Measurements from ENCODE around the gene PRKAG3. TPM values are rescaled to one million over a fixed set of nuclear protein-coding genes. Genes with fewer than 3 reads are reported as not detected.

Gene PRKAG3
- total and polyA plus RNA-seq, 2 donors (not counting 1 experiment from before 2014, with no cell fraction given): not detected

GRCh38 chr2:218861645-218862318 lies 30.2 kb upstream of the PRKAG3 start:
- no peaks in the 10 kb centered on the region for H4K20me1 ChIP-seq (ENCODE audit: control insufficient read depth, insufficient read depth, low read length, poor library complexity, severe bottlenecking)
- peaks cover 0 to 17% (median 0%) of the 10 kb centered on the region in 3 donors for H3K9me3 ChIP-seq (ENCODE audit: control extremely low read depth in 1 of 3, control insufficient read depth in 2 of 3, insufficient read depth in 1 of 3, low read length in 2 of 3)
- WGBS (ENCODE audit: insufficient coverage): 81% methylated on average over 5 of the region's 7 CpGs
- H2AFZ ChIP-seq (ENCODE audit: insufficient read depth, low read depth, low read length, poor library complexity, severe bottlenecking): no peak overlapping the region
- peaks cover 21% of the 10 kb centered on the region for H3K4me1 Mint-ChIP-seq
- ATAC-seq (ENCODE audit: low read depth): no peak
- intact Hi-C loops (cut with micrococcal nuclease): no loop called here
- ChIA-PET CTCF (interaction anchor here (0.5 to 5.6 kb wide), 2 partner anchors 37 to 83 kb away, joined by 3 to 26 read pairs; no protein-coding TSS in a partner anchor), POLR2A (no interaction called here)
- H3K27me3 Mint-ChIP-seq: peaks cover 71% of the 10 kb centered on the region
- H3K9ac ChIP-seq (ENCODE audit: low read length): no peak overlapping the region
- H3K9me3 Mint-ChIP-seq (ENCODE audit: insufficient read depth): no peaks in the 10 kb centered on the region
- no peaks in the 10 kb centered on the region for H3K79me2 ChIP-seq (ENCODE audit: control insufficient read depth, insufficient read depth, low read length)
- H3K4me3 ChIP-seq (ENCODE audit: control extremely low read depth in 1 of 5, extremely low read depth in 1 of 5, insufficient read depth in 1 of 5, low read depth in 2 of 5, low read length in 4 of 5): no peak overlapping the region
- H3K27me3 ChIP-seq (replicated peaks in 1 of 4; ENCODE audit: control extremely low read depth in 1 of 4, control insufficient read depth in 3 of 4, insufficient read depth in 4 of 4, low read length in 3 of 4): peaks cover 0 to 86% (median 50%) of the 10 kb centered on the region in 4 experiments
- H3K36me3 ChIP-seq (replicated peaks in 1 of 2; ENCODE audit: control extremely low read depth in 1 of 2, control insufficient read depth in 1 of 2, extremely low read depth in 1 of 2, insufficient read depth in 2 of 2, low read length in 1 of 2): no peaks in the 10 kb centered on the region
- H3K27ac Mint-ChIP-seq: no peak overlapping the region
- H3K27ac ChIP-seq (ENCODE audit: low read length in 2 of 2): no peak overlapping the region
- TF ChIP-seq EZH2 (IDR thresholded peaks at IDR 0.05; ENCODE audit: borderline replicate concordance, insufficient read depth, low read depth, low read length, poor library complexity, severe bottlenecking): no peak
- TF ChIP-seq CTCF (IDR thresholded peaks at IDR 0.05): no peak
- DNase-seq: no peak
- H3K4me3 Mint-ChIP-seq: no peak overlapping the region
- no peak overlapping the region for H3K4me2 ChIP-seq (replicated peaks; ENCODE audit: low read depth, low read length, poor library complexity, severe bottlenecking)
- H3K4me1 ChIP-seq (ENCODE audit: control insufficient read depth in 2 of 2, insufficient read depth in 2 of 2, low read length in 2 of 2): peaks cover 23 to 36% of the 10 kb centered on the region in 2 donors

- H3K27ac ChIP-seq (ENCODE audit: low read length in 2 of 2): no peak overlapping the region
- H3K9ac ChIP-seq (ENCODE audit: low read length): no peak overlapping the region
- no peak overlapping the region for H2AFZ ChIP-seq (ENCODE audit: insufficient read depth, low read depth, low read length, poor library complexity, severe bottlenecking)
- peaks cover 0 to 91% (median 51%) of the 10 kb centered on the region in 4 experiments for H3K27me3 ChIP-seq (replicated peaks in 1 of 4; ENCODE audit: control extremely low read depth in 1 of 4, control insufficient read depth in 3 of 4, insufficient read depth in 4 of 4, low read length in 3 of 4)
- no peaks in the 10 kb centered on the region for H4K20me1 ChIP-seq (ENCODE audit: control insufficient read depth, insufficient read depth, low read length, poor library complexity, severe bottlenecking)
- H3K4me3 Mint-ChIP-seq: peak overlapping the region; percentile 59
- H3K4me1 Mint-ChIP-seq: peaks cover 21% of the 10 kb centered on the region
- H3K4me1 ChIP-seq (ENCODE audit: control insufficient read depth in 2 of 2, insufficient read depth in 2 of 2, low read length in 2 of 2): peaks cover 23 to 36% of the 10 kb centered on the region in 2 donors
- H3K27ac Mint-ChIP-seq: no peak overlapping the region
- peak overlapping the region; percentile 81 for H3K4me2 ChIP-seq (replicated peaks; ENCODE audit: low read depth, low read length, poor library complexity, severe bottlenecking)
- DNase-seq: peak; percentile 37
- ATAC-seq (ENCODE audit: low read depth): no peak
- H3K9me3 ChIP-seq (ENCODE audit: control extremely low read depth in 1 of 3, control insufficient read depth in 2 of 3, insufficient read depth in 1 of 3, low read length in 2 of 3): peaks cover 0 to 17% (median 0%) of the 10 kb centered on the region in 3 donors
- CTCF ChIA-PET: interaction anchor here (0.5 to 5.6 kb wide), 3 partner anchors 15 to 84 kb away, joined by 3 to 26 read pairs (median 6); no protein-coding TSS in a partner anchor
- WGBS (ENCODE audit: insufficient coverage): 2% methylated on average over 13 of the region's 21 CpGs
- H3K9me3 Mint-ChIP-seq (ENCODE audit: insufficient read depth): no peaks in the 10 kb centered on the region
- H3K4me3 ChIP-seq (ENCODE audit: control extremely low read depth in 1 of 5, extremely low read depth in 1 of 5, insufficient read depth in 1 of 5, low read depth in 2 of 5, low read length in 4 of 5): no peak overlapping the region
- TF ChIP-seq EZH2 (IDR thresholded peaks at IDR 0.05; ENCODE audit: borderline replicate concordance, insufficient read depth, low read depth, low read length, poor library complexity, severe bottlenecking) (no peak), CTCF (IDR thresholded peaks at IDR 0.05) (no peak)
- intact Hi-C loops (cut with micrococcal nuclease): no loop called here
- no peaks in the 10 kb centered on the region for H3K79me2 ChIP-seq (ENCODE audit: control insufficient read depth, insufficient read depth, low read length)
- peaks cover 73% of the 10 kb centered on the region for H3K27me3 Mint-ChIP-seq
- H3K36me3 ChIP-seq (replicated peaks in 1 of 2; ENCODE audit: control extremely low read depth in 1 of 2, control insufficient read depth in 1 of 2, extremely low read depth in 1 of 2, insufficient read depth in 2 of 2, low read length in 1 of 2): no peaks in the 10 kb centered on the region
- POLR2A ChIA-PET: interaction anchor here (0.6 kb wide), 1 partner anchor 128 kb away, joined by 6 read pairs; no protein-coding TSS in a partner anchor
Measured at GRCh38 chr2:218860950-218861381, 29.4 kb upstream of the PRKAG3 start.

Data from B cell (primary cell).